Loucy (cell line): ENCODE results near the gene AHRR.

Source experiments
- H2AFZ ChIP-seq: fragments of 200-600 bp; sonication (generic); 2 replicates; pipeline ENCODE4 v1.6.0; 2016; ENCODE audit warnings: antibody characterized with exemption, mild to moderate bottlenecking, low read length, moderate library complexity
- H3F3A ChIP-seq: fragments of 200-600 bp; 2 replicates; pipeline ENCODE4 v1.6.0; 2016; ENCODE audit warnings: antibody characterized with exemption, low read depth, mild to moderate bottlenecking
- H3K27me3 ChIP-seq: fragments of 200-600 bp; sonication (generic); 2 replicates; pipeline ENCODE4 v1.6.1; 2014; ENCODE audit warnings: low read length, mild to moderate bottlenecking; ENCODE audit not compliant: insufficient read depth, poor library complexity, severe bottlenecking
- H3K36me3 ChIP-seq: fragments of 200-600 bp; sonication (generic); 2 replicates; pipeline ENCODE4 v1.6.1; 2016; ENCODE audit warnings: low read length; ENCODE audit not compliant: insufficient read depth
- H3K4me1 ChIP-seq: fragments of 200-600 bp; sonication (generic); 2 replicates; pipeline ENCODE4 v1.5.1; 2014; ENCODE audit warnings: low read length, mild to moderate bottlenecking; ENCODE audit not compliant: insufficient read depth, poor library complexity, severe bottlenecking
- H3K4me2 ChIP-seq: fragments of 200-600 bp; sonication (generic); 2 replicates; pipeline ENCODE4 v1.6.0; 2014; ENCODE audit warnings: antibody characterized with exemption, low read length, low read depth, mild to moderate bottlenecking; ENCODE audit not compliant: poor library complexity, severe bottlenecking
- H3K4me3 ChIP-seq: fragments of 200-600 bp; sonication (generic); 2 replicates; pipeline ENCODE4 v1.5.1; 2014; ENCODE audit warnings: low read length, mild to moderate bottlenecking, mixed read lengths; ENCODE audit not compliant: poor library complexity, severe bottlenecking
- H3K79me2 ChIP-seq: fragments of 200-600 bp; sonication (generic); 2 replicates; pipeline ENCODE4 v1.6.1; 2014; ENCODE audit warnings: low read length; ENCODE audit not compliant: insufficient read depth
- H3K9ac ChIP-seq: fragments of 200-600 bp; sonication (generic); 2 replicates; pipeline ENCODE4 v1.6.0; 2014; ENCODE audit warnings: mild to moderate bottlenecking, low read depth, low read length, moderate library complexity; ENCODE audit not compliant: poor library complexity, severe bottlenecking
- H3K9me2 ChIP-seq: fragments of 200-600 bp; sonication (generic); replicated peaks from 2 replicates; pipeline ENCODE4 v1.6.1; 2016; ENCODE audit warnings: low read depth, low read length, mixed read lengths
- H3K9me3 ChIP-seq: fragments of 200-600 bp; sonication (generic); 2 replicates; pipeline ENCODE4 v1.6.1; 2014; ENCODE audit warnings: mild to moderate bottlenecking, antibody characterized with exemption, low read length, low read depth; ENCODE audit not compliant: insufficient read depth
- H4K20me1 ChIP-seq: fragments of 200-600 bp; sonication (generic); 2 replicates; pipeline ENCODE4 v1.6.0; 2014; ENCODE audit warnings: antibody characterized with exemption, low read length, mild to moderate bottlenecking; ENCODE audit not compliant: insufficient read depth, poor library complexity, severe bottlenecking
- CTCF ChIP-seq: fragments of 200-600 bp; sonication (generic); conservative IDR thresholded peaks from 2 replicates; pipeline ENCODE4 v1.5.1; 2014; ENCODE audit warnings: mild to moderate bottlenecking, antibody characterized with exemption, low read length
- EZH2phosphoT487 ChIP-seq: fragments of 200-600 bp; IDR thresholded peaks from 2 replicates; pipeline ENCODE4 v1.6.1; 2018; ENCODE audit warnings: antibody characterized with exemption, mild to moderate bottlenecking, moderate library complexity, borderline replicate concordance

The AHRR gene

GRCh38 chr5:432201-432927 lies 110.8 kb downstream of the AHRR start:
- TF ChIP-seq CTCF = no peak
- TF ChIP-seq EZH2phosphoT487 = no peak
- Histone ChIP-seq H3K4me2 (no peak overlapping the region), H3K27me3 (no peaks in the 10 kb centered on the region), H3K9me2 (no peaks in the 10 kb centered on the region), H3F3A (no peaks in the 10 kb centered on the region), H4K20me1 (no peaks in the 10 kb centered on the region), H3K4me1 (peaks cover 30% of the 10 kb centered on the region), H3K4me3 (no peak overlapping the region), H3K36me3 (no peaks in the 10 kb centered on the region), H3K79me2 (no peaks in the 10 kb centered on the region), H3K9ac (no peak overlapping the region), H2AFZ (no peak overlapping the region), H3K9me3 (no peaks in the 10 kb centered on the region)

GRCh38 chr5:432928-433791 lies 111.6 kb downstream of the AHRR start:
- H3K27me3 ChIP-seq = no peaks in the 10 kb centered on the region
- no peak overlapping the region for H3K4me2 ChIP-seq
- H3K9me3 ChIP-seq = no peaks in the 10 kb centered on the region
- H3K4me3 ChIP-seq = no peak overlapping the region
- H2AFZ ChIP-seq = no peak overlapping the region
- no peaks in the 10 kb centered on the region for H3F3A ChIP-seq
- H4K20me1 ChIP-seq = no peaks in the 10 kb centered on the region
- TF ChIP-seq EZH2phosphoT487 (no peak), CTCF (no peak)
- peaks cover 35% of the 10 kb centered on the region for H3K4me1 ChIP-seq
- H3K36me3 ChIP-seq = no peaks in the 10 kb centered on the region
- H3K9ac ChIP-seq = no peak overlapping the region
- H3K79me2 ChIP-seq = no peaks in the 10 kb centered on the region
- H3K9me2 ChIP-seq = no peaks in the 10 kb centered on the region

- Histone ChIP-seq H3K79me2 (no peaks in the 10 kb centered on the region), H3K27me3 (no peaks in the 10 kb centered on the region)
Measured at GRCh38 chr5:433836-434235, 112.3 kb downstream of the AHRR start.

More at GRCh38 chr5:433836-434235, 112.3 kb downstream of the AHRR start:
- Histone ChIP-seq H3K9me3 (no peaks in the 10 kb centered on the region), H3K36me3 (no peaks in the 10 kb centered on the region), H3K4me3 (no peak overlapping the region), H3K4me2 (no peak overlapping the region), H3K9me2 (no peaks in the 10 kb centered on the region), H3K9ac (no peak overlapping the region), H3F3A (no peaks in the 10 kb centered on the region), H4K20me1 (no peaks in the 10 kb centered on the region), H3K4me1 (peaks cover 35% of the 10 kb centered on the region), H2AFZ (no peak overlapping the region)
- no peak for TF ChIP-seq EZH2phosphoT487
- TF ChIP-seq CTCF = no peak
